ENCODE measurements around the gene TNFAIP8L2. TPM values are rescaled to one million over a fixed set of nuclear protein-coding genes. Genes with fewer than 3 reads are reported as not detected.

Gene TNFAIP8L2
- total RNA-seq, 1 experiment from 2014 or later, result not detected

GRCh38 chr1:151143986-151144385, 12.5 kb upstream of the TNFAIP8L2 start:
- no peak for DNase-seq (ENCODE audit: low read depth, low spot score)
- ChIA-PET POLR2A (no interaction called here), CTCF (interaction anchor here (1.1 kb wide), 1 partner anchor 44 kb away, joined by 4 read pairs; no protein-coding TSS in a partner anchor)
- Histone ChIP-seq H3K36me3 (ENCODE audit: control insufficient read depth, insufficient read depth, low read length) (no peaks in the 10 kb centered on the region), H3K4me3 (ENCODE audit: low read depth in 2 of 2, low read length in 2 of 2) (no peak overlapping the region), H3K27me3 (ENCODE audit: control insufficient read depth, insufficient read depth, low read length) (no peaks in the 10 kb centered on the region), H3K9me3 (ENCODE audit: control insufficient read depth, insufficient read depth, low read depth, low read length) (no peaks in the 10 kb centered on the region), H3K27ac (ENCODE audit: low read length) (no peak overlapping the region), H3K4me1 (ENCODE audit: control insufficient read depth, insufficient read depth, low read length) (peaks cover 7% of the 10 kb centered on the region; the same call in 1 of the 2 replicates)
- in situ Hi-C loops (cut with HindIII; ENCODE audit: low pct_unique_long_range_greater_than_20kb, low sequenced_read_pairs) (no loop called here), intact Hi-C loops (cut with micrococcal nuclease; ENCODE audit: unreplicated experiment) (no loop called here)
- TF ChIP-seq, protein P1, sequence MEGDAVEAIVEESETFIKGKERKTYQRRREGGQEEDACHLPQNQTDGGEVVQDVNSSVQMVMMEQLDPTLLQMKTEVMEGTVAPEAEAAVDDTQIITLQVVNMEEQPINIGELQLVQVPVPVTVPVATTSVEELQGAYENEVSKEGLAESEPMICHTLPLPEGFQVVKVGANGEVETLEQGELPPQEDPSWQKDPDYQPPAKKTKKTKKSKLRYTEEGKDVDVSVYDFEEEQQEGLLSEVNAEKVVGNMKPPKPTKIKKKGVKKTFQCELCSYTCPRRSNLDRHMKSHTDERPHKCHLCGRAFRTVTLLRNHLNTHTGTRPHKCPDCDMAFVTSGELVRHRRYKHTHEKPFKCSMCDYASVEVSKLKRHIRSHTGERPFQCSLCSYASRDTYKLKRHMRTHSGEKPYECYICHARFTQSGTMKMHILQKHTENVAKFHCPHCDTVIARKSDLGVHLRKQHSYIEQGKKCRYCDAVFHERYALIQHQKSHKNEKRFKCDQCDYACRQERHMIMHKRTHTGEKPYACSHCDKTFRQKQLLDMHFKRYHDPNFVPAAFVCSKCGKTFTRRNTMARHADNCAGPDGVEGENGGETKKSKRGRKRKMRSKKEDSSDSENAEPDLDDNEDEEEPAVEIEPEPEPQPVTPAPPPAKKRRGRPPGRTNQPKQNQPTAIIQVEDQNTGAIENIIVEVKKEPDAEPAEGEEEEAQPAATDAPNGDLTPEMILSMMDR (IDR thresholded peaks at IDR 0.05), result no peak
- TF ChIP-seq TCF7L2 (IDR thresholded peaks at IDR 0.05; ENCODE audit: low read depth, low read length) (no peak), POLR2AphosphoS5 (IDR thresholded peaks at IDR 0.05; ENCODE audit: low read depth, low read length) (no peak), REST (IDR thresholded peaks at IDR 0.05; ENCODE audit: insufficient read depth in 1 of 2, low read depth in 2 of 2, low read length in 1 of 2) (no peak), SIN3A (IDR thresholded peaks at IDR 0.05; ENCODE audit: borderline replicate concordance, insufficient read depth, low read depth, low read length) (no peak)
- BruUV-seq (replicated peaks), result no TSS peak
- no peak for ATAC-seq

DNA sequence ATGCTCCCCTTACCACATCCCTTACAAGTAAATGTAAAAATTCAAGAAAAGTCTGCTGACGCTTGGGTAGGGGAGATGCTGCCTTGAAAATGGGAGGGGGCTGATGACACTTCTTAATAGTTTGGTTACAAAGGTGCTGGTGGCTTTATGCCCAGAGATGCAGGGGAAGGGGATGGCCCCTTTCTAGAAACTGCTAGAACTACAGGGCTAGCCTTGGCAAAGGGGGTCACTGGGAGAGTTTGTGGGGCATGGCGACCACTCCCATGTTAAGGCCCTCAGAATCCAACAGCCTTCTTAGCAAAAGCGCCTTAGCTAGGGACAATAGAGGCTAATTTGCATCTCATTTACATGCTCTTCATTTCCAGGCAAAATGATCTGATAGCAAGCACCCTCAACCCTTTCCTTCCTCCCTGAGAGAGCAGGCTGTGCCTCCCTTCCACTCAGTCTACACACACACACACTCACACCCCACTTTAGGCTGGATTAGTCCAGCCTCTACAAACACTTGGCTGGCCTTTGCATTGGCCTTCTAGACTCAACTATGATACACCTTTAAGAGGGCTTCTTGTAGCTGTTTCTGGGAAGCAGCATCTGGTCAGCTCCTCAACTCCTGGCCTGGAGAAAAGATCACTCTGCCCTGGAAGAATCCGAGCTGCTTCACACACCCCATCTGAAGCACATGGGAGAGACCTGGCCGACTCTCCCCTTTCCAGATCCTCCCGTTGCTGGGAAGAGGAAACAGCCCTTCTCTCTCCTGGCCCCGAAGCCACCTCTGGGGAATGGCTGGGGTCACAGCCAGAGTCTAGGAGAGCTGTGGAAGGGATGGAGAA, 11.8 kb upstream of the TNFAIP8L2 start:
- Histone ChIP-seq H3K27me3 (ENCODE audit: control insufficient read depth, insufficient read depth, low read length) (no peaks in the 10 kb centered on the region), H3K9me3 (ENCODE audit: control insufficient read depth, insufficient read depth, low read depth, low read length) (no peaks in the 10 kb centered on the region), H3K27ac (ENCODE audit: low read length) (no peak overlapping the region), H3K4me1 (ENCODE audit: control insufficient read depth, insufficient read depth, low read length) (peaks cover 7% of the 10 kb centered on the region; the same call in 1 of the 2 replicates), H3K36me3 (ENCODE audit: control insufficient read depth, insufficient read depth, low read length) (no peaks in the 10 kb centered on the region), H3K4me3 (ENCODE audit: low read depth in 2 of 2, low read length in 2 of 2) (no peak overlapping the region)
- ATAC-seq (no peak), DNase-seq (ENCODE audit: low read depth, low spot score) (no peak)
- TF ChIP-seq SIN3A (IDR thresholded peaks at IDR 0.05; ENCODE audit: borderline replicate concordance, insufficient read depth, low read depth, low read length) (no peak), TCF7L2 (IDR thresholded peaks at IDR 0.05; ENCODE audit: low read depth, low read length) (no peak), POLR2AphosphoS5 (IDR thresholded peaks at IDR 0.05; ENCODE audit: low read depth, low read length) (no peak), REST (IDR thresholded peaks at IDR 0.05; ENCODE audit: insufficient read depth in 1 of 2, low read depth in 2 of 2, low read length in 1 of 2) (no peak)
- TF ChIP-seq, protein P1 (IDR thresholded peaks at IDR 0.05), result no peak
- BruUV-seq (replicated peaks), result no TSS peak
- CTCF ChIA-PET, result interaction anchor here (0.6 to 0.9 kb wide), 2 partner anchors 45 to 59 kb away, joined by 6 to 9 read pairs; no protein-coding TSS in a partner anchor
- POLR2A ChIA-PET, result no interaction called here
- in situ Hi-C loops (cut with HindIII; ENCODE audit: low pct_unique_long_range_greater_than_20kb, low sequenced_read_pairs), result no loop called here
- intact Hi-C loops (cut with micrococcal nuclease; ENCODE audit: unreplicated experiment), result no loop called here
